ENCODE measurements around the gene IQCK. TPM values are rescaled to one million over a fixed set of nuclear protein-coding genes. Genes with fewer than 3 reads are reported as not detected.

Gene IQCK
- total RNA-seq, 1 experiment from 2014 or later = 15.5 TPM

GRCh38 chr16:19707569-19708295 is 10.3 kb upstream of the IQCK start:
- ATAC-seq (no peak), DNase-seq (ENCODE audit: low read depth, low spot score) (no peak)
- POLR2A ChIA-PET = no interaction called here
- H3K27ac ChIP-seq (ENCODE audit: low read length) = no peak overlapping the region
- intact Hi-C loops (cut with micrococcal nuclease; ENCODE audit: unreplicated experiment) (loop anchor here (5.0 kb wide), 1 partner anchor 180 kb away; no protein-coding TSS in a partner anchor), in situ Hi-C loops (cut with HindIII; ENCODE audit: low pct_unique_long_range_greater_than_20kb, low sequenced_read_pairs) (no loop called here)
- no peaks in the 10 kb centered on the region for H3K4me1 ChIP-seq (ENCODE audit: control insufficient read depth, insufficient read depth, low read length)
- no peaks in the 10 kb centered on the region for H3K9me3 ChIP-seq (ENCODE audit: control insufficient read depth, insufficient read depth, low read depth, low read length)
- no peaks in the 10 kb centered on the region for H3K27me3 ChIP-seq (ENCODE audit: control insufficient read depth, insufficient read depth, low read length)
- peaks cover 5% of the 10 kb centered on the region; the same call in 1 of the 2 replicates for H3K36me3 ChIP-seq (ENCODE audit: control insufficient read depth, insufficient read depth, low read length)
- CTCF ChIA-PET = no interaction called here
- no peak overlapping the region for H3K4me3 ChIP-seq (ENCODE audit: low read depth in 2 of 2, low read length in 2 of 2)
- no peak for TF ChIP-seq TCF7L2 (IDR thresholded peaks at IDR 0.05; ENCODE audit: low read depth, low read length)
- TF ChIP-seq REST (IDR thresholded peaks at IDR 0.05; ENCODE audit: insufficient read depth in 1 of 2, low read depth in 2 of 2, low read length in 1 of 2) = no peak
- no TSS peak for BruUV-seq (replicated peaks)

- intact Hi-C loops (cut with micrococcal nuclease; ENCODE audit: unreplicated experiment) (loop anchor here (5.0 kb wide), 1 partner anchor 179 kb away; no protein-coding TSS in a partner anchor), in situ Hi-C loops (cut with HindIII; ENCODE audit: low pct_unique_long_range_greater_than_20kb, low sequenced_read_pairs) (no loop called here)
- ATAC-seq (no peak; the same call in 1 of the 2 replicates), DNase-seq (ENCODE audit: low read depth, low spot score) (no peak)
- TF ChIP-seq POLR2AphosphoS5 (IDR thresholded peaks at IDR 0.05; ENCODE audit: low read depth, low read length) (no peak), CTCF (IDR thresholded peaks at IDR 0.05) (no peak), SIN3A (IDR thresholded peaks at IDR 0.05; ENCODE audit: borderline replicate concordance, insufficient read depth, low read depth, low read length) (no peak), REST (IDR thresholded peaks at IDR 0.05; ENCODE audit: insufficient read depth in 1 of 2, low read depth in 2 of 2, low read length in 1 of 2) (no peak), TCF7L2 (IDR thresholded peaks at IDR 0.05; ENCODE audit: low read depth, low read length) (no peak)
- Histone ChIP-seq H3K27ac (ENCODE audit: low read length) (no peak overlapping the region), H3K4me3 (ENCODE audit: low read depth in 2 of 2, low read length in 2 of 2) (no peak overlapping the region), H3K9me3 (ENCODE audit: control insufficient read depth, insufficient read depth, low read depth, low read length) (no peaks in the 10 kb centered on the region), H3K36me3 (ENCODE audit: control insufficient read depth, insufficient read depth, low read length) (peaks cover 5% of the 10 kb centered on the region; the same call in 1 of the 2 replicates), H3K4me1 (ENCODE audit: control insufficient read depth, insufficient read depth, low read length) (no peaks in the 10 kb centered on the region), H3K27me3 (ENCODE audit: control insufficient read depth, insufficient read depth, low read length) (no peaks in the 10 kb centered on the region)
- BruUV-seq (replicated peaks) = no TSS peak
- POLR2A ChIA-PET = no interaction called here
- CTCF ChIA-PET = no interaction called here
These were observed 9.5 kb upstream of the IQCK start for GRCh38 chr16:19708296-19709205.

Data from Panc1 (cell line).